ENCODE measurements around the gene MCUB.
"Not testable (repeated sequence)": the region's sequence is repeated elsewhere in the genome, so short reads cannot be mapped to it uniquely, and the experiment has no call there.

DNA sequence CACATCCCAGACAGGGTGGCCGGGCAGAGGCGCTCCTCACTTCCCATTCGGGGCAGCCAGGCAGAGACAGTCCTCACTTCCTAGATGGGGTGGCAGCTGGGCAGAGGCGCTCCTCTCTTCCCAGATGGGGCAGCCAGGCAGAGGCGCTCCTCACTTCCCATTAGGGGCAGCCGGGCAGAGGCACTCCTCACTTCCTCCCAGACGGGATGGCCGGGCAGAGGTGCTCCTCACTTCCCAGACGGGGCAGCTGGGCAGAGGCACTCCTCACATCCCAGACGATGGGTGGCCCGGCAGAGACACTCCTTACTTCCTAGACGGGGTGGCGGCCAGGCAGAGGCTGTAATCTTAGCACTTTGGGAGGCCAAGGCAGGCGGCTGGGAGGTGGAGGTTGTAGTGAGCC, 118.9 kb downstream of the MCUB start:
- TF ChIP-seq, protein P1, sequence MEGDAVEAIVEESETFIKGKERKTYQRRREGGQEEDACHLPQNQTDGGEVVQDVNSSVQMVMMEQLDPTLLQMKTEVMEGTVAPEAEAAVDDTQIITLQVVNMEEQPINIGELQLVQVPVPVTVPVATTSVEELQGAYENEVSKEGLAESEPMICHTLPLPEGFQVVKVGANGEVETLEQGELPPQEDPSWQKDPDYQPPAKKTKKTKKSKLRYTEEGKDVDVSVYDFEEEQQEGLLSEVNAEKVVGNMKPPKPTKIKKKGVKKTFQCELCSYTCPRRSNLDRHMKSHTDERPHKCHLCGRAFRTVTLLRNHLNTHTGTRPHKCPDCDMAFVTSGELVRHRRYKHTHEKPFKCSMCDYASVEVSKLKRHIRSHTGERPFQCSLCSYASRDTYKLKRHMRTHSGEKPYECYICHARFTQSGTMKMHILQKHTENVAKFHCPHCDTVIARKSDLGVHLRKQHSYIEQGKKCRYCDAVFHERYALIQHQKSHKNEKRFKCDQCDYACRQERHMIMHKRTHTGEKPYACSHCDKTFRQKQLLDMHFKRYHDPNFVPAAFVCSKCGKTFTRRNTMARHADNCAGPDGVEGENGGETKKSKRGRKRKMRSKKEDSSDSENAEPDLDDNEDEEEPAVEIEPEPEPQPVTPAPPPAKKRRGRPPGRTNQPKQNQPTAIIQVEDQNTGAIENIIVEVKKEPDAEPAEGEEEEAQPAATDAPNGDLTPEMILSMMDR (CRISPR knock-in tag; IDR thresholded peaks at IDR 0.05): not testable (repeated sequence)
- TF ChIP-seq, protein P2, sequence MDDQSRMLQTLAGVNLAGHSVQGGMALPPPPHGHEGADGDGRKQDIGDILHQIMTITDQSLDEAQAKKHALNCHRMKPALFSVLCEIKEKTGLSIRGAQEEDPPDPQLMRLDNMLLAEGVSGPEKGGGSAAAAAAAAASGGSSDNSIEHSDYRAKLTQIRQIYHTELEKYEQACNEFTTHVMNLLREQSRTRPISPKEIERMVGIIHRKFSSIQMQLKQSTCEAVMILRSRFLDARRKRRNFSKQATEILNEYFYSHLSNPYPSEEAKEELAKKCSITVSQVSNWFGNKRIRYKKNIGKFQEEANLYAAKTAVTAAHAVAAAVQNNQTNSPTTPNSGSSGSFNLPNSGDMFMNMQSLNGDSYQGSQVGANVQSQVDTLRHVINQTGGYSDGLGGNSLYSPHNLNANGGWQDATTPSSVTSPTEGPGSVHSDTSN (CRISPR knock-in tag; IDR thresholded peaks at IDR 0.05; ENCODE audit: borderline replicate concordance): not testable (repeated sequence)
- not testable (repeated sequence) for TF ChIP-seq AGO2 (optimal IDR thresholded peaks at IDR 0.05; ENCODE audit: low read depth, low read length); ARNT2 (CRISPR knock-in tag; IDR thresholded peaks at IDR 0.05; ENCODE audit: low read depth); CAMTA2 (CRISPR knock-in tag; IDR thresholded peaks at IDR 0.05; ENCODE audit: borderline replicate concordance)
